K562 (cell line): ENCODE data around the gene LANCL3. TPM values are rescaled to one million over a fixed set of nuclear protein-coding genes. Genes with fewer than 3 reads are reported as not detected.

Source experiments
- ATAC-seq: fragments of 200-7000 bp; cut with Tn5 transposase; 3 replicates; pipeline ENCODE4 v1.9.1; 2020; ENCODE audit warnings: moderate library complexity
- BruUV-seq: library from RNA; stranded (reverse); fragments of 400-500 nt; replicated peaks from 2 replicates; lab custom pipeline; 2021; lab: Mats Ljungman, UMichigan
- CTCF ChIA-PET: fragments of 300-600 bp; formaldehyde crosslinking; extraction: SDS; loops from one replicate; lab custom pipeline; 2021; ENCODE audit warnings: low intra/inter-chr PET ratio; lab: Yijun Ruan, JAX
- POLR2A ChIA-PET: fragments of 300-600, 350-650 bp; sonication (Branson Sonifier 250); formaldehyde crosslinking; extraction: SDS; loops from one replicate; lab custom pipeline; 2021; ENCODE audit warnings: antibody characterized with exemption, inconsistent platforms; lab: Yijun Ruan, JAX
- DNase-seq, 4 experiments: peaks; one replicate each; pipeline versions ENCODE4 v3.0.0 to v3.0.0-alpha.2; 2011 to 2018; ENCODE audit warnings: low spot score in 3 of 4, mixed read lengths in 3 of 4; ENCODE audit errors: extremely low read depth in 1 of 4
- FAIRE-seq: peaks from 2 replicates; lab custom pipeline; 2011; peaks lifted over from hg19 to GRCh38; lab: Jason Lieb, UNC
- H2AFZ ChIP-seq: 2 replicates; pipeline ENCODE4 v1.6.0; 2011; ENCODE audit warnings: low read depth, low read length, control low read depth, inconsistent platforms
- H3K27ac ChIP-seq: fragments of 200-600 bp; 3 replicates; pipeline ENCODE4 v1.8.0; 2011; ENCODE audit warnings: low read depth, mild to moderate bottlenecking, control low read depth, inconsistent platforms, low read length, moderate library complexity, mixed read lengths; ENCODE audit errors: extremely low read depth
- H3K27me3 ChIP-seq, 2 experiments: fragments of 300-600 bp in 1 of 2; 2 replicates in 1 of 2; 3 replicates in 1 of 2; pipeline versions ENCODE4 v1.6.0 to v1.8.0; 2011; ENCODE audit warnings: inconsistent platforms in 2 of 2, low read length in 2 of 2, mild to moderate bottlenecking in 1 of 2, mixed read lengths in 1 of 2, moderate library complexity in 1 of 2; ENCODE audit not compliant: control insufficient read depth in 2 of 2, insufficient read depth in 2 of 2
- H3K36me3 ChIP-seq: fragments of 300-600 bp; 3 replicates; pipeline ENCODE4 v1.8.0; 2011; ENCODE audit warnings: mild to moderate bottlenecking, low read length, inconsistent platforms; ENCODE audit not compliant: control insufficient read depth, insufficient read depth
- H3K4me1 ChIP-seq, 2 experiments: fragments of 200-600 bp in 1 of 2; replicated peaks in 1 of 2; 2 replicates in 1 of 2; 3 replicates in 1 of 2; pipeline versions ENCODE4 v1.5.1 to v1.8.0; 2011; ENCODE audit warnings: inconsistent platforms in 2 of 2, low read length in 2 of 2, mild to moderate bottlenecking in 1 of 2, mixed read lengths in 1 of 2, moderate library complexity in 1 of 2; ENCODE audit not compliant: control insufficient read depth in 2 of 2, insufficient read depth in 2 of 2
- H3K4me2 ChIP-seq: 2 replicates; pipeline ENCODE4 v1.6.1; 2011; ENCODE audit warnings: low read length, control low read depth, inconsistent platforms, mixed read lengths; ENCODE audit not compliant: insufficient read depth
- H3K4me3 ChIP-seq: fragments of 200-600 bp; sonication (generic), shearing (Covaris generic); 2 replicates; pipeline ENCODE4 v1.5.1; 2016; ENCODE audit warnings: control low read depth, inconsistent platforms
- H3K79me2 ChIP-seq: fragments of 200-600 bp; 3 replicates; pipeline ENCODE4 v1.8.0; 2011; ENCODE audit warnings: low read length, inconsistent platforms; ENCODE audit not compliant: control insufficient read depth, insufficient read depth
- H3K9ac ChIP-seq, 2 experiments: 2 replicates each; pipeline versions ENCODE4 v1.6.0 to v1.6.1; 2011; ENCODE audit warnings: low read depth in 2 of 2, low read length in 2 of 2, control low read depth in 1 of 2, inconsistent platforms in 1 of 2, mild to moderate bottlenecking in 1 of 2, mixed read lengths in 1 of 2; ENCODE audit not compliant: insufficient read depth in 1 of 2
- H3K9me1 ChIP-seq: one replicate; pipeline ENCODE4 v1.6.0; 2011; ENCODE audit warnings: inconsistent platforms, mild to moderate bottlenecking, low read length, moderate library complexity; ENCODE audit not compliant: control insufficient read depth, insufficient read depth
- H3K9me3 ChIP-seq: replicated peaks from 2 replicates; pipeline ENCODE4 v1.5.1; 2011; ENCODE audit warnings: low read depth, low read length, inconsistent platforms; ENCODE audit not compliant: control insufficient read depth, insufficient read depth
- H4K20me1 ChIP-seq: replicated peaks from 2 replicates; pipeline ENCODE4 v1.6.1; 2011; ENCODE audit warnings: low read length, inconsistent platforms, mixed read lengths; ENCODE audit not compliant: control insufficient read depth, insufficient read depth
- ETS2 ChIP-seq: IDR thresholded peaks from 2 replicates; pipeline ENCODE4 v1.6.1; 2016; ENCODE audit warnings: borderline replicate concordance, missing genetic modification characterization, mild to moderate bottlenecking, moderate library complexity, missing compliant biosample characterization; ENCODE audit not compliant: poor library complexity, severe bottlenecking
- PTTG1 ChIP-seq: fragments of 450-650 bp; IDR thresholded peaks from 2 replicates; pipeline ENCODE4 v1.6.1; 2016; ENCODE audit warnings: low read depth, mild to moderate bottlenecking, missing genetic modification characterization, missing compliant biosample characterization
- SMARCB1 ChIP-seq: IDR thresholded peaks from 2 replicates; pipeline ENCODE4 v1.6.1; 2011; ENCODE audit warnings: improper control_type of control experiment, low read depth; ENCODE audit not compliant: insufficient read length
- TAF7 ChIP-seq: fragments of 450-650 bp; IDR thresholded peaks from 2 replicates; pipeline ENCODE4 v1.6.1; 2016; ENCODE audit warnings: missing genetic modification characterization, missing compliant biosample characterization
- ZNF143 ChIP-seq: sonication (generic); formaldehyde crosslinking; IDR thresholded peaks from 2 replicates; pipeline ENCODE4 v1.9.0; 2022; ENCODE audit warnings: mild to moderate bottlenecking, missing genetic modification reagents
- ZSCAN29 ChIP-seq: fragments of 450-650 bp; IDR thresholded peaks from 2 replicates; pipeline ENCODE4 v1.6.1; 2017
- WGBS: fragments of 100-300 bp; shearing (Covaris generic); methylation state at CpG from one replicate; pipeline ENCODE4 v1.1.6; 2016; ENCODE audit warnings: low coverage, mixed read lengths; ENCODE audit not compliant: insufficient coverage; ENCODE audit errors: missing lambda C conversion rate; 5-methylcytosine and 5-hydroxymethylcytosine counted together
- in situ Hi-C: fragments of 300-500 bp; cut with MboI; formaldehyde crosslinking; loops from 4 replicates; pipeline ENCODE4 v1.15.0; 2018; ENCODE audit warnings: inconsistent platforms, mixed read lengths
- intact Hi-C: fragments of 100-400 bp; cut with micrococcal nuclease; formaldehyde crosslinking; loops from 2 replicates; pipeline ENCODE4 v1.14.2; 2022
- polyA plus RNA-seq, 8 experiments: library from polyadenylated mRNA; depleted of rRNA in 4 of 8; stranded (reverse) in 5 of 8; unstranded in 3 of 8; fragments of >200 nt; fragmentation: Nextera tagmentation in 2 of 8; fragmentation: Illumina TruSeq in 1 of 8; extraction: Ambion mirVana in 2 of 8; extraction: Trizol in 1 of 8; gene quantifications; 2 replicates each; pipeline versions ENCODE4 v1.2.1 to v1.2.3, GENCODE V29; 2011 to 2014; ENCODE audit warnings: inconsistent platforms in 1 of 8, missing spikeins in 1 of 8
- total RNA-seq, 7 experiments: library from RNA; depleted of rRNA in 6 of 7; stranded (reverse); fragments of >200 nt in 6 of 7; fragmentation: Illumina TruSeq in 2 of 7; extraction: Trizol in 2 of 7; gene quantifications; 2 replicates each; pipeline versions ENCODE4 v1.2.1 to v1.2.3, GENCODE V29; 2011 to 2021; ENCODE audit warnings: low replicate concordance in 1 of 7
- TF ChIP-seq, protein P1 (sequence below), 3 experiments: fragments of 200-800 bp in 1 of 3; fragments of 250-450 bp in 1 of 3; fragments of 450-650 bp in 1 of 3; sonication (Bioruptor Pico) in 1 of 3; sonication (Bioruptor generic) in 1 of 3; formaldehyde crosslinking in 1 of 3; IDR thresholded peaks; 2 replicates each; pipeline versions ENCODE4 v1.6.1 to v1.8.0; 2016 to 2022; ENCODE audit warnings: mild to moderate bottlenecking in 2 of 3, missing genetic modification characterization in 2 of 3, missing compliant biosample characterization in 1 of 3, moderate library complexity in 1 of 3
- TF ChIP-seq, protein P2 (sequence below): fragments of 450-650 bp; formaldehyde crosslinking; IDR thresholded peaks from 2 replicates; pipeline ENCODE4 v1.4.0; 2020; ENCODE audit warnings: mild to moderate bottlenecking, moderate library complexity
- TF ChIP-seq, protein P3 (sequence below): sonication (generic); formaldehyde crosslinking; IDR thresholded peaks from 2 replicates; pipeline ENCODE4 v1.8.0; 2022; ENCODE audit warnings: missing genetic modification reagents, mild to moderate bottlenecking, borderline replicate concordance

The LANCL3 gene
- total and polyA plus RNA-seq, 9 of the 15 experiments (the other 6 are each of a cell fraction or from before 2014, with no cell fraction given): 0.41 to 1.5 (median 0.58) TPM

- Histone ChIP-seq H3K27me3 (no peaks in the 10 kb centered on the region), H4K20me1 (no peaks in the 10 kb centered on the region), H3K36me3 (peaks cover 6% of the 10 kb centered on the region; the same call in 1 of the 3 replicates), H3K79me2 (peaks cover 52% of the 10 kb centered on the region), H3K4me2 (no peak overlapping the region), H3K4me1 (no peaks in the 10 kb centered on the region), H3K27ac (no peak overlapping the region), H3K9ac (no peak overlapping the region), H3K9me1 (no peaks in the 10 kb centered on the region), H2AFZ (no peak overlapping the region), H3K9me3 (no peaks in the 10 kb centered on the region; the same call in 1 of the 2 replicates), H3K4me3 (no peak overlapping the region)
- FAIRE-seq: no peak
- intact Hi-C loops (no loop called here), in situ Hi-C loops (no loop called here)
- no peak for DNase-seq
- POLR2A ChIA-PET: interaction anchor here (0.5 kb wide), 1 partner anchor 307 kb away, joined by 3 read pairs; no protein-coding TSS in a partner anchor
- no peak for ATAC-seq
- BruUV-seq: no TSS peak
- CTCF ChIA-PET: no interaction called here
- 63% methylated on average over 1 of the region's 1 CpG for WGBS
- TF ChIP-seq, protein P1, sequence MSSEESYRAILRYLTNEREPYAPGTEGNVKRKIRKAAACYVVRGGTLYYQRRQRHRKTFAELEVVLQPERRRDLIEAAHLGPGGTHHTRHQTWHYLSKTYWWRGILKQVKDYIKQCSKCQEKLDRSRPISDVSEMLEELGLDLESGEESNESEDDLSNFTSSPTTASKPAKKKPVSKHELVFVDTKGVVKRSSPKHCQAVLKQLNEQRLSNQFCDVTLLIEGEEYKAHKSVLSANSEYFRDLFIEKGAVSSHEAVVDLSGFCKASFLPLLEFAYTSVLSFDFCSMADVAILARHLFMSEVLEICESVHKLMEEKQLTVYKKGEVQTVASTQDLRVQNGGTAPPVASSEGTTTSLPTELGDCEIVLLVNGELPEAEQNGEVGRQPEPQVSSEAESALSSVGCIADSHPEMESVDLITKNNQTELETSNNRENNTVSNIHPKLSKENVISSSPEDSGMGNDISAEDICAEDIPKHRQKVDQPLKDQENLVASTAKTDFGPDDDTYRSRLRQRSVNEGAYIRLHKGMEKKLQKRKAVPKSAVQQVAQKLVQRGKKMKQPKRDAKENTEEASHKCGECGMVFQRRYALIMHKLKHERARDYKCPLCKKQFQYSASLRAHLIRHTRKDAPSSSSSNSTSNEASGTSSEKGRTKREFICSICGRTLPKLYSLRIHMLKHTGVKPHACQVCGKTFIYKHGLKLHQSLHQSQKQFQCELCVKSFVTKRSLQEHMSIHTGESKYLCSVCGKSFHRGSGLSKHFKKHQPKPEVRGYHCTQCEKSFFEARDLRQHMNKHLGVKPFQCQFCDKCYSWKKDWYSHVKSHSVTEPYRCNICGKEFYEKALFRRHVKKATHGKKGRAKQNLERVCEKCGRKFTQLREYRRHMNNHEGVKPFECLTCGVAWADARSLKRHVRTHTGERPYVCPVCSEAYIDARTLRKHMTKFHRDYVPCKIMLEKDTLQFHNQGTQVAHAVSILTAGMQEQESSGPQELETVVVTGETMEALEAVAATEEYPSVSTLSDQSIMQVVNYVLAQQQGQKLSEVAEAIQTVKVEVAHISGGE (CRISPR knock-in tag; IDR thresholded peaks at IDR 0.05): no peak
- TF ChIP-seq SMARCB1: no peak
- TF ChIP-seq, protein P2, sequence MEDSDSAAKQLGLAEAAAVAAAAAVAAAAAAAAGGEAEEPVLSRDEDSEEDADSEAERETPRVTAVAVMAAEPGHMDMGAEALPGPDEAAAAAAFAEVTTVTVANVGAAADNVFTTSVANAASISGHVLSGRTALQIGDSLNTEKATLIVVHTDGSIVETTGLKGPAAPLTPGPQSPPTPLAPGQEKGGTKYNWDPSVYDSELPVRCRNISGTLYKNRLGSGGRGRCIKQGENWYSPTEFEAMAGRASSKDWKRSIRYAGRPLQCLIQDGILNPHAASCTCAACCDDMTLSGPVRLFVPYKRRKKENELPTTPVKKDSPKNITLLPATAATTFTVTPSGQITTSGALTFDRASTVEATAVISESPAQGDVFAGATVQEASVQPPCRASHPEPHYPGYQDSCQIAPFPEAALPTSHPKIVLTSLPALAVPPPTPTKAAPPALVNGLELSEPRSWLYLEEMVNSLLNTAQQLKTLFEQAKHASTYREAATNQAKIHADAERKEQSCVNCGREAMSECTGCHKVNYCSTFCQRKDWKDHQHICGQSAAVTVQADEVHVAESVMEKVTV (CRISPR knock-in tag): no peak
- TF ChIP-seq ZSCAN29: no peak
- TF ChIP-seq ETS2: no peak
- no peak for TF ChIP-seq ZNF143 (CRISPR knock-in tag)
- TF ChIP-seq PTTG1 (tag): no peak
- no peak for TF ChIP-seq TAF7 (tag)
- TF ChIP-seq, protein P3, sequence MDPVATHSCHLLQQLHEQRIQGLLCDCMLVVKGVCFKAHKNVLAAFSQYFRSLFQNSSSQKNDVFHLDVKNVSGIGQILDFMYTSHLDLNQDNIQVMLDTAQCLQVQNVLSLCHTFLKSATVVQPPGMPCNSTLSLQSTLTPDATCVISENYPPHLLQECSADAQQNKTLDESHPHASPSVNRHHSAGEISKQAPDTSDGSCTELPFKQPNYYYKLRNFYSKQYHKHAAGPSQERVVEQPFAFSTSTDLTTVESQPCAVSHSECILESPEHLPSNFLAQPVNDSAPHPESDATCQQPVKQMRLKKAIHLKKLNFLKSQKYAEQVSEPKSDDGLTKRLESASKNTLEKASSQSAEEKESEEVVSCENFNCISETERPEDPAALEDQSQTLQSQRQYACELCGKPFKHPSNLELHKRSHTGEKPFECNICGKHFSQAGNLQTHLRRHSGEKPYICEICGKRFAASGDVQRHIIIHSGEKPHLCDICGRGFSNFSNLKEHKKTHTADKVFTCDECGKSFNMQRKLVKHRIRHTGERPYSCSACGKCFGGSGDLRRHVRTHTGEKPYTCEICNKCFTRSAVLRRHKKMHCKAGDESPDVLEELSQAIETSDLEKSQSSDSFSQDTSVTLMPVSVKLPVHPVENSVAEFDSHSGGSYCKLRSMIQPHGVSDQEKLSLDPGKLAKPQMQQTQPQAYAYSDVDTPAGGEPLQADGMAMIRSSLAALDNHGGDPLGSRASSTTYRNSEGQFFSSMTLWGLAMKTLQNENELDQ (CRISPR knock-in tag): no peak
Observed at GRCh38 chrX:37722595-37722994, 151.1 kb downstream of the LANCL3 start.
